Lung (tissue), 12 donors: ENCODE results near the gene RTL9. TPM values are rescaled to one million over a fixed set of nuclear protein-coding genes. Genes with fewer than 3 reads are reported as not detected.

Experiments used
- ATAC-seq: fragments of 200-7000 bp; cut with Tn5 transposase; one replicate; pipeline ENCODE4 v1.9.1; 2020; ENCODE audit warnings: moderate number of reproducible peaks; ENCODE audit not compliant: insufficient read depth, low FRiP score
- DNase-seq, 3 donors: peaks; one replicate each; pipeline ENCODE4 v3.0.0-alpha.2; 2013 to 2017
- H3K27ac ChIP-seq, 2 donors: one replicate each; pipeline ENCODE4 v1.5.1; 2013; ENCODE audit warnings: mild to moderate bottlenecking in 2 of 2, moderate library complexity in 2 of 2, control low read depth in 1 of 2, inconsistent platforms in 1 of 2, low read depth in 1 of 2, low read length in 1 of 2
- H3K27me3 ChIP-seq, 3 donors: one replicate each; pipeline ENCODE4 v1.5.1; 2013; ENCODE audit warnings: low read length in 2 of 3; ENCODE audit not compliant: control insufficient read depth in 3 of 3, insufficient read depth in 3 of 3
- H3K36me3 ChIP-seq, 4 donors: one replicate each; pipeline ENCODE4 v1.5.1; 2013; ENCODE audit warnings: low read length in 4 of 4, mild to moderate bottlenecking in 1 of 4, moderate library complexity in 1 of 4; ENCODE audit not compliant: control insufficient read depth in 4 of 4, insufficient read depth in 4 of 4
- H3K4me1 ChIP-seq, 5 donors: one replicate each; pipeline ENCODE4 v1.5.1; 2013; ENCODE audit warnings: low read length in 5 of 5, mild to moderate bottlenecking in 2 of 5, moderate library complexity in 1 of 5; ENCODE audit not compliant: control insufficient read depth in 5 of 5, insufficient read depth in 5 of 5
- H3K4me3 ChIP-seq: one replicate; pipeline ENCODE4 v1.5.1; 2013; ENCODE audit warnings: mild to moderate bottlenecking, control low read depth, moderate library complexity
- H3K9ac ChIP-seq, 2 donors: one replicate each; pipeline ENCODE4 v1.5.1; 2013; ENCODE audit warnings: low read length in 2 of 2, control low read depth in 1 of 2; ENCODE audit not compliant: insufficient read depth in 1 of 2
- H3K9me3 ChIP-seq, 4 donors: one replicate each; pipeline ENCODE4 v1.5.1; 2013; ENCODE audit warnings: low read length in 3 of 4, mild to moderate bottlenecking in 1 of 4, moderate library complexity in 1 of 4; ENCODE audit not compliant: control insufficient read depth in 4 of 4, insufficient read depth in 3 of 4
- CTCF ChIP-seq: IDR thresholded peaks from 2 replicates; pipeline ENCODE4 v1.5.1; 2012; ENCODE audit warnings: mild to moderate bottlenecking; ENCODE audit errors: control extremely low read depth, extremely low read depth
- WGBS, 2 donors: extraction: QIAGEN DNeasy Blood & Tissue Kit; methylation state at CpG; one replicate each; pipeline ENCODE4 v1.1.7; 2013; 5-methylcytosine and 5-hydroxymethylcytosine counted together
- polyA plus RNA-seq, 2 donors: library from polyadenylated mRNA; stranded (reverse); fragments of 200-250 nt; gene quantifications; one replicate each; pipeline ENCODE4 v1.2.1, GENCODE V29; 2013
- total RNA-seq, 2 donors: library from RNA; depleted of rRNA in 1 of 2; stranded (reverse); fragments of >200 nt in 1 of 2; gene quantifications; one replicate each; pipeline ENCODE4 v1.2.1, GENCODE V29; 2014 to 2021
- donor health status: control.
- donor health status: control.
- donor health status: Bipolar disorder and iron deficiency.
- donor health status: healthy.
- donor health status: DM: yes; HTN: yes; CAD: no.

The RTL9 gene
- total and polyA plus RNA-seq, 4 donors, result 0.02 to 0.34 (median 0.06) TPM

GRCh38 chrX:110391086-110391485 is 32.4 kb downstream of the RTL9 start:
- H3K4me3 ChIP-seq, result no peak overlapping the region
- no peaks in the 10 kb centered on the region for H3K36me3 ChIP-seq
- H3K9me3 ChIP-seq, result peaks cover 0 to 1% (median 0%) of the 10 kb centered on the region in 4 donors
- H3K9ac ChIP-seq, result no peak overlapping the region
- H3K27ac ChIP-seq, result no peak overlapping the region
- ATAC-seq (no peak), DNase-seq (no peak)
- H3K4me1 ChIP-seq, result no peaks in the 10 kb centered on the region
- H3K27me3 ChIP-seq, result peaks cover 0 to 24% (median 21%) of the 10 kb centered on the region in 3 donors
- TF ChIP-seq CTCF, result no peak

GRCh38 chrX:110394651-110395050 is 36.0 kb downstream of the RTL9 start:
- Histone ChIP-seq H3K27me3 (peaks cover 4 to 51% (median 16%) of the 10 kb centered on the region in 3 donors), H3K4me1 (no peaks in the 10 kb centered on the region), H3K27ac (no peak overlapping the region), H3K36me3 (no peaks in the 10 kb centered on the region), H3K4me3 (no peak overlapping the region), H3K9me3 (peaks cover 0 to 6% (median 0%) of the 10 kb centered on the region in 4 donors), H3K9ac (no peak overlapping the region)
- 76 to 88% methylated on average over 2 of the region's 2 CpGs for WGBS, 2 donors
- no peak for DNase-seq
- no peak for ATAC-seq
- no peak for TF ChIP-seq CTCF

DNA sequence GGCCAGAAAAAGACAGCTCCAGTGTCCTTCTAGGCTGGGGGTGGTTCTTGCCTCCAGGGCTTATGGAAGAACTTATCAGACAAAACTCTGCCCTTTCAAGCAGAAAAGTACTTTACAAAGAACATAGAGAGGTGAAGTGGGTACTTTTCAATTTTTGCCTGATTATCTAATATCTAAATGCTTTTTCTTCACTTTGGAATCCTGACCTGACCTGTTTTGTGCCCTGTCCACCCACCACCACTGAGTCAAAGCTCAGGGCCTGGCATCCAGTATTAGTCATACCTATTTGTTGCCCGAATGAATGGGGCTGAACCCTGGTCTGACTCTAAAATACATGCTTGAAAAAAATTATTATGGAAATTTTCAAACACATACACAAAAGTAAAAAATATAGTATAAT is 37.2 kb downstream of the RTL9 start:
- no peak for DNase-seq
- TF ChIP-seq CTCF, result no peak
- WGBS, 2 donors, result 68 to 94% methylated on average over 1 of the region's 1 CpG
- peaks cover 4 to 57% (median 16%) of the 10 kb centered on the region in 3 donors for H3K27me3 ChIP-seq
- no peak overlapping the region for H3K27ac ChIP-seq
- H3K4me3 ChIP-seq, result no peak overlapping the region
- H3K9me3 ChIP-seq, result peaks cover 0 to 6% (median 0%) of the 10 kb centered on the region in 4 donors
- no peaks in the 10 kb centered on the region for H3K36me3 ChIP-seq
- no peak for ATAC-seq
- no peak overlapping the region for H3K9ac ChIP-seq
- H3K4me1 ChIP-seq, result no peaks in the 10 kb centered on the region

DNA sequence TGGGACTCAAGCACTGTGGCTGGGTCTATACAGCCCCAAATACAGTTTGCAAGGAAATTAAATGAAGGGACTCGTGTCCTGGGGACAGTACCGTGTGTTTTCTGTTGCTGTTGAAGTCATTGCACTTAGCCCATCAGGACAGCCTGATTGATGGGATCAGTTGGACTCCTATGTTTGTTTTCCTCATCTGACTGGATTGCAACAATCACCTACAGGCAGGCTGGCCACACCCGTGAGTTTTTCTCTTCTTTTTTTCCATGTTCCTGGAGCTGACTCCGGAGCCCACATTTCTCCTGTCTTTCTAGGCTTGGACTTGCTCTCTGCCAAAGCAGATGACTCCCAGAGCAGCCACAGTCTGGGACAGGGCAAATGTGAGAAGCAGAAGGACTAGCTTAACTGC is 38.1 kb downstream of the RTL9 start:
- 60 to 80% methylated on average over 4 of the region's 4 CpGs for WGBS, 2 donors
- ATAC-seq, result no peak
- peaks cover 4 to 55% (median 13%) of the 10 kb centered on the region in 3 donors for H3K27me3 ChIP-seq
- H3K4me1 ChIP-seq, result no peaks in the 10 kb centered on the region
- no peak for DNase-seq
- H3K36me3 ChIP-seq, result no peaks in the 10 kb centered on the region
- H3K9ac ChIP-seq, result no peak overlapping the region
- no peak overlapping the region for H3K4me3 ChIP-seq
- H3K9me3 ChIP-seq, result peaks cover 0 to 8% (median 0%) of the 10 kb centered on the region in 4 donors
- no peak for TF ChIP-seq CTCF
- H3K27ac ChIP-seq, result no peak overlapping the region
